Thoracic aorta endothelial cell (primary cell): ENCODE results near the gene RPS5. TPM values are rescaled to one million over a fixed set of nuclear protein-coding genes. Genes with fewer than 3 reads are reported as not detected.

Source experiments
- small RNA-seq: library from RNA; depleted of rRNA; stranded (forward); fragments of <200 nt; gene quantifications from one replicate; pipeline ENCODE3, GENCODE V24; 2012
- total RNA-seq: library from RNA; depleted of rRNA; stranded (reverse); fragments of >200 nt; gene quantifications from 2 replicates; pipeline ENCODE4 v1.2.3, GENCODE V29; 2012

The RPS5 gene
- 1,068 and 1,110 TPM in 2 replicates for total RNA-seq

GRCh38 chr19:58386576-58387337 lies at the start of gene RPS5:
TSS of gene RPS5 (plus strand) at chr19:58387269. CDS start at chr19:58388138, 869 bp downstream.

GRCh38 chr19:58352760-58353671 lies 34.1 kb upstream of the RPS5 start, which contains the start of gene A1BG:
TSS of gene A1BG (minus strand) at chr19:58353492. CDS start at chr19:58353437, 55 bp downstream.

GRCh38 chr19:58362272-58362994 lies 24.6 kb upstream of the RPS5 start, which contains the start of gene ZNF497:
TSS of gene ZNF497 (minus strand) at chr19:58362751. CDS start at chr19:58357635, 5,116 bp downstream.

GRCh38 chr19:58380662-58381459 lies 6.2 kb upstream of the RPS5 start, which contains the start of gene ZNF837:
TSS of gene ZNF837 (minus strand) at chr19:58381030. CDS start at chr19:58369332, 11,698 bp downstream.

GRCh38 chr19:58395220-58395978 lies 8.3 kb downstream of the RPS5 start, which contains the start of gene RNF225:
TSS of gene RNF225 (plus strand) at chr19:58395656. CDS start at chr19:58396090, 434 bp downstream.

GRCh38 chr19:58408152-58409009 lies 21.3 kb downstream of the RPS5 start, which contains the start of gene ZNF584:
TSS of gene ZNF584 (plus strand) at chr19:58408649. CDS start at chr19:58409148, 499 bp downstream.

GRCh38 chr19:58439576-58440554 lies 52.8 kb downstream of the RPS5 start, which contains the start of gene ZNF132:
TSS of gene ZNF132 (minus strand) at chr19:58440153. CDS start at chr19:58439821, 332 bp downstream.

Small RNAs within 50 kb of the gene (small RNA-seq; reads per million reads assigned to genes)
- gene MIR4754 (0.49 reads per million), gene RNA5SP473 (not detected)

Other genes starting within 250 kb of the RPS5 start
- gene ZNF329, start 236.5 kb upstream of the RPS5 start, total RNA-seq, result 8.8 and 9.5 TPM in 2 replicates
- 19.2 and 23.0 TPM in 2 replicates for gene ZNF274, start 204.2 kb upstream of the RPS5 start, total RNA-seq
- 54.0 and 61.5 TPM in 2 replicates for gene ZNF544, start 158.4 kb upstream of the RPS5 start, total RNA-seq
- gene ZNF8, start 108.3 kb upstream of the RPS5 start, total RNA-seq, result 6.9 and 8.0 TPM in 2 replicates
- gene ERVK3-1, start 81.9 kb upstream of the RPS5 start, total RNA-seq, result 27.4 and 28.0 TPM in 2 replicates
- gene ZSCAN22, start 60.3 kb upstream of the RPS5 start, total RNA-seq, result 2.9 and 3.2 TPM in 2 replicates
- gene A1BG, start 33.8 kb upstream of the RPS5 start, total RNA-seq, result 1.0 and 3.6 TPM in 2 replicates
- gene ZNF497, start 24.5 kb upstream of the RPS5 start, total RNA-seq, result 0.36 and 0.40 TPM in 2 replicates
- 0.57 and 1.2 TPM in 2 replicates for gene ZNF837, start 6.2 kb upstream of the RPS5 start, total RNA-seq
- 0.14 and 0.27 TPM in 2 replicates for gene RNF225, start 8.4 kb downstream of the RPS5 start, total RNA-seq
- gene ZNF584, start 21.4 kb downstream of the RPS5 start, total RNA-seq, result 10.0 and 14.0 TPM in 2 replicates
- gene ZNF132, start 52.9 kb downstream of the RPS5 start, total RNA-seq, result 5.5 and 6.7 TPM in 2 replicates
- 6.8 and 8.8 TPM in 2 replicates for gene ZNF324B, start 64.4 kb downstream of the RPS5 start, total RNA-seq
- 11.2 and 12.8 TPM in 2 replicates for gene ZNF324, start 79.8 kb downstream of the RPS5 start, total RNA-seq
- gene ZNF446, start 89.1 kb downstream of the RPS5 start, total RNA-seq, result 5.3 and 5.7 TPM in 2 replicates
- 7.8 and 8.0 TPM in 2 replicates for gene SLC27A5, start 124.7 kb downstream of the RPS5 start, total RNA-seq
- 7.6 and 10.2 TPM in 2 replicates for gene ZBTB45, start 132.5 kb downstream of the RPS5 start, total RNA-seq
- 362 and 396 TPM in 2 replicates for gene TRIM28, start 156.8 kb downstream of the RPS5 start, total RNA-seq
- 60.3 and 83.4 TPM in 2 replicates for gene CHMP2A, start 167.8 kb downstream of the RPS5 start, total RNA-seq
- gene UBE2M, start 171.3 kb downstream of the RPS5 start, total RNA-seq, result 75.3 TPM in 2 replicates
- 14.1 and 14.9 TPM in 2 replicates for gene MZF1, start 186.1 kb downstream of the RPS5 start, total RNA-seq